ENCODE measurements around the gene RPRD1B. TPM values are rescaled to one million over a fixed set of nuclear protein-coding genes. Genes with fewer than 3 reads are reported as not detected.

Gene RPRD1B
- total RNA-seq, 2 donors from 2014 or later, result 40.2 to 44.0 TPM

- Mint-ChIP-seq H3K36me3 (no peaks in the 10 kb centered on the region), H3K27ac (no peak overlapping the region), H3K9me3 (no peaks in the 10 kb centered on the region)
- ATAC-seq, result no peak
- peak in 1 of 2 donors; percentile 34 for DNase-seq (ENCODE audit: low spot score in 2 of 2)
Measured at GRCh38 chr20:38128691-38129090, 95.1 kb downstream of the RPRD1B start.

- Mint-ChIP-seq H3K36me3 (no peaks in the 10 kb centered on the region), H3K9me3 (no peaks in the 10 kb centered on the region), H3K27ac (no peak overlapping the region)
- ATAC-seq, result no peak
- DNase-seq (ENCODE audit: low spot score in 2 of 2), result no peak
Measured at GRCh38 chr20:38129248-38129865, 95.8 kb downstream of the RPRD1B start.

DNA sequence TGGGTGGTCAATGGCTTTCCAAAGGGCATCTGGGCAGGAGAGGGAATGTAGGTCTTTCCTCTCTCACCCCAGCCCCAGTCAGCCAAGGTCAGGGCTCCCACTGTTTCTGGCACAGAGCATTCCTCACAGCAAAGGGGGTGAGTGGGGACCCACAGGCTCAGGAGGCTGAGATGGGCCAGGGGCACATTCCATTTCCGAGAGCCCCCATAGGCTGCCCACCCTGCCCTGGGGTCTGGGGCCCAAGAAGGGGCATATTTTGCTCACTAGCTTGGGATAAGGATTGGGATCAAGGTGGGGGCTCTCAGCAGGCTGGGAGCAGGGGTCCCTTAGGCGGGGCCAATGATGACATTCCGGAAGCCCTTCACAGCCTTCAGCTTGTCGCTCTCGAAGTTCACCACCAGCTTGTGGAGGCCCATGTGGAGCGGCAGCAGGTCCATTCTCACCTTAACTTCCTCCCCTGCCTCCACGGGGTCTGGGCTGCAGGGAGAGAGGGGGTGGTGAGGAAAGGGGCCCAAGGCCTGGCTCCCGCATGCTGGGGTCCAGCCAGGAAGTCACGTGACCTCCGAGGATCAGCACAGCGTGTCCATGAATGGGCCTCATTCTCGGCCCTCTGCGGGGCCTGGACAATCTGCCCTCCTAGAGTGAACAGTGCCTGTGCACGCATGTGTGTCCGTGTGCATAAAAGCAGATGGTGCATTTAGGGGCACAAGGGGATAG is 96.5 kb downstream of the RPRD1B start:
- Mint-ChIP-seq H3K36me3 (no peaks in the 10 kb centered on the region), H3K27ac (peak overlapping the region in 1 of 2 donors; percentile 36), H3K9me3 (no peaks in the 10 kb centered on the region)
- DNase-seq (ENCODE audit: low spot score in 2 of 2) (no peak), ATAC-seq (no peak)

GRCh38 chr20:38130687-38131587 is 97.4 kb downstream of the RPRD1B start:
- Mint-ChIP-seq H3K9me3 (no peaks in the 10 kb centered on the region), H3K36me3 (no peaks in the 10 kb centered on the region), H3K27ac (no peak overlapping the region)
- ATAC-seq, result no peak
- DNase-seq (ENCODE audit: low spot score in 2 of 2), result no peak

DNA sequence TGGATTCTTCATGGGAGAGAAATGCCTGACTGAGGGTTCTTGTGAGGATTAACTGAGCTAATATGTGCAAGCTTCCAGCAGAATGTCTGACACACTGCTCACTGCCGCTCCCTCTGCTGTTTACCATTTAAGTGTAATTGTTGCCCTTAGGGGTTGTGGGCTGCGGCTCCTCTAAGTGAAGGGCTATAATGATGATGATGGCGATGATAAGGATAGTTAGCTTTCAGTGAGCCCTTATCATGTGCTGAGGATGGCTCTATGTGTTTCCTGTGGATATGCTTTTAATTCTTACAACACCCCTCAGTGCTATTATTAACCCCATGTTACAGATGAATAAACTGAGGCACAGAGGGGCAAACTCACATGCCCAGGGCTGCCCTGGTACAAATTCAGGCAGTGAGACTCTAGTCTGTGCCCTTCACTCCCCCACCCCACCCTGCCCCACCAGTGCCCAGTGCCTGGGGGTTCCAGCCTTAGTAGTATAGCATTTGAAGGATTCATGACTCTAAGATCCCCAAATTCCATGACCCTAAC is 98.1 kb downstream of the RPRD1B start:
- DNase-seq (ENCODE audit: low spot score in 2 of 2) (no peak), ATAC-seq (no peak)
- H3K36me3 Mint-ChIP-seq, result no peaks in the 10 kb centered on the region
- no peak overlapping the region for H3K27ac Mint-ChIP-seq
- no peaks in the 10 kb centered on the region for H3K9me3 Mint-ChIP-seq

GRCh38 chr20:38132156-38132909 is 98.8 kb downstream of the RPRD1B start:
- DNase-seq (ENCODE audit: low spot score in 2 of 2) (no peak), ATAC-seq (no peak)
- no peak overlapping the region for H3K27ac Mint-ChIP-seq
- H3K36me3 Mint-ChIP-seq, result no peaks in the 10 kb centered on the region
- no peaks in the 10 kb centered on the region for H3K9me3 Mint-ChIP-seq

DNA sequence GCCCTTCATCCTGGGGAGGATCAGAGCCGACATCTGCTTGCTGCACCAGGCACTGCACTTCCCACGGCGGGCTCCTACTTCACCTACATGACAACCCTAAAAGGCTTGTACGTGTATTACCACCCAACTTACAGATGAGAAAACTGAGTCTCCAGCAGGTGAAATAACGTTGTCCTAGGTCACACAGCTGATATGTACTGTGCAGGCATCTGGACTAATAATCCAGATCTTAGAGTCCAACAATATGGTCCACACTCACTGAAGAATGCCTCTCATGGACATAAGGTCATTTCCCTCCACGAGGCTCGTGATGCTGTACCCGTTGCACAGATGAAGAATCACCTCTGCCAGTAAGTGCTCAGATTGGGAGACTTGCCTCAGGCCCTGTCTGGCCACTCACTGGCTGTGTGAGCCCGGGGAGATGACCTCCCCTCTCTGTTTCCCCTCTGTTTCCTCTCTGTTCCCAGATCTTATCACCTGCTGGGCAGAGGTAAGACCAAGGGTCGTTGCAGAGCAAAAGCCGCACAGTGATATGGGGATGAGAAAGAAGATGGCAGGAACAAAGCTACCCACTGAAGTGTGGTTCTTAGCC is 99.5 kb downstream of the RPRD1B start:
- DNase-seq (ENCODE audit: low spot score in 2 of 2), result no peak
- no peaks in the 10 kb centered on the region for H3K36me3 Mint-ChIP-seq
- H3K27ac Mint-ChIP-seq, result peak overlapping the region in 1 of 2 donors; percentile 41
- no peak for ATAC-seq
- H3K9me3 Mint-ChIP-seq, result no peaks in the 10 kb centered on the region

- no peaks in the 10 kb centered on the region for H3K36me3 Mint-ChIP-seq
- ATAC-seq, result no peak
- DNase-seq (ENCODE audit: low spot score in 2 of 2), result no peak
- no peaks in the 10 kb centered on the region for H3K9me3 Mint-ChIP-seq
- no peak overlapping the region for H3K27ac Mint-ChIP-seq
Measured at GRCh38 chr20:38133680-38134426, 100.3 kb downstream of the RPRD1B start.

GRCh38 chr20:38134427-38135270 is 101.1 kb downstream of the RPRD1B start:
- no peak for DNase-seq (ENCODE audit: low spot score in 2 of 2)
- ATAC-seq, result no peak
- no peaks in the 10 kb centered on the region for H3K36me3 Mint-ChIP-seq

DNA sequence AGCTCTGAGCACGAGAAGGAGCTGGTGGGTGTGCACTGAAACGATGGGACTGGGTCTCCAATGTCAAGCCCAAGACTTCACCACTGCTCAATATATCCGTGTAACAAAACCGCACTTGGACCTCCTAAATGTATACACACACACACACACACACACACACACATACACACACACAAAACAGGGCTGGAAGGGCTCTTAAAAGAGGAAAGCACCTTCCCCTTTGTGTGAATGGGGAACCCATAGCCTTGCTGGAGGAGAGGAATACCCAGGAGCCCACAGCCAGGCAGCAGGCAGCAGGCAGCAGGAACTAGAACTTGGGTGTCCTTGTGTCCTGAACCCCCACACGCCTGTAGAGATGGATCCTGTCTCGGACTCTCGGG is 101.7 kb downstream of the RPRD1B start:
- Mint-ChIP-seq H3K36me3 (no peaks in the 10 kb centered on the region), H3K27ac (no peak overlapping the region), H3K9me3 (no peaks in the 10 kb centered on the region)
- ATAC-seq (no peak), DNase-seq (ENCODE audit: low spot score in 2 of 2) (no peak)

More at GRCh38 chr20:38134427-38135270, 101.1 kb downstream of the RPRD1B start:
- Mint-ChIP-seq H3K27ac (peak overlapping the region in 1 of 2 donors; percentile 18), H3K9me3 (no peaks in the 10 kb centered on the region)

GRCh38 chr20:38135651-38136420 is 102.3 kb downstream of the RPRD1B start:
- DNase-seq (ENCODE audit: low spot score in 2 of 2) (no peak), ATAC-seq (no peak)
- no peaks in the 10 kb centered on the region for H3K36me3 Mint-ChIP-seq
- no peaks in the 10 kb centered on the region for H3K9me3 Mint-ChIP-seq
- H3K27ac Mint-ChIP-seq, result no peak overlapping the region

- no peak for DNase-seq (ENCODE audit: low spot score in 2 of 2)
- Mint-ChIP-seq H3K9me3 (no peaks in the 10 kb centered on the region), H3K36me3 (no peaks in the 10 kb centered on the region), H3K27ac (no peak overlapping the region)
- no peak for ATAC-seq
Measured at GRCh38 chr20:38136421-38137245, 103.1 kb downstream of the RPRD1B start.

- no peak for DNase-seq (ENCODE audit: low spot score in 2 of 2)
Measured at GRCh38 chr20:38137441-38138037, 104.0 kb downstream of the RPRD1B start.

More at GRCh38 chr20:38137441-38138037, 104.0 kb downstream of the RPRD1B start:
- Mint-ChIP-seq H3K27ac (no peak overlapping the region), H3K9me3 (no peaks in the 10 kb centered on the region), H3K36me3 (no peaks in the 10 kb centered on the region)
- ATAC-seq, result no peak
